Occipital lobe (tissue), 2 donors: ENCODE data around the gene MRPL20. TPM values are rescaled to one million over a fixed set of nuclear protein-coding genes. Genes with fewer than 3 reads are reported as not detected.
A peak's percentile ranks its signal among the peaks of the same experiment; 100 is the strongest.
"Not testable (repeated sequence)": the region's sequence is repeated elsewhere in the genome, so short reads cannot be mapped to it uniquely, and the experiment has no call there.

Experiments
- DNase-seq: peaks from one replicate; lab custom pipeline; 2025; lab: John Stamatoyannopoulos, UW
- total RNA-seq: library from RNA; depleted of rRNA; stranded (reverse); fragments of >200 nt; gene quantifications from one replicate; pipeline ENCODE4 v1.2.3, GENCODE V29; 2014

MRPL20 gene
- total RNA-seq, 1 donor from 2014 or later, result 50.4 TPM

- no peak for DNase-seq
Measured at GRCh38 chr1:1437033-1437903, 30.2 kb upstream of the MRPL20 start.

- no peak for DNase-seq
Measured at GRCh38 chr1:1436630-1437032, 29.5 kb upstream of the MRPL20 start.

- DNase-seq, result no peak
Measured at GRCh38 chr1:1435911-1436629, 29.0 kb upstream of the MRPL20 start.

GRCh38 chr1:1435106-1435903 lies 28.2 kb upstream of the MRPL20 start, which contains the start of gene VWA1:
TSS of gene VWA1 (plus strand) at chr1:1435690. CDS start at chr1:1435749, 59 bp downstream.
- DNase-seq, result no peak

- DNase-seq, result no peak
Measured at GRCh38 chr1:1434824-1435105, 27.7 kb upstream of the MRPL20 start.

GRCh38 chr1:1434131-1434823 lies 27.2 kb upstream of the MRPL20 start:
- DNase-seq, result peak; percentile 44

GRCh38 chr1:1433804-1434130 lies 26.7 kb upstream of the MRPL20 start:
- DNase-seq, result no peak

- peak; percentile 74 for DNase-seq
Measured at GRCh38 chr1:1432951-1433803, 26.1 kb upstream of the MRPL20 start.

- DNase-seq, result no peak
Measured at GRCh38 chr1:1432274-1432950, 25.3 kb upstream of the MRPL20 start.

GRCh38 chr1:1431845-1432273 lies 24.8 kb upstream of the MRPL20 start:
- no peak for DNase-seq

GRCh38 chr1:1430992-1431844 lies 24.1 kb upstream of the MRPL20 start:
- no peak for DNase-seq

- DNase-seq, result peak; percentile 27
Measured at GRCh38 chr1:1430114-1430982, 23.3 kb upstream of the MRPL20 start.

- no peak for DNase-seq
Measured at GRCh38 chr1:1429671-1430073, 22.6 kb upstream of the MRPL20 start.

GRCh38 chr1:1428967-1429366 lies 21.9 kb upstream of the MRPL20 start:
- DNase-seq, result not testable (repeated sequence)

GRCh38 chr1:1428174-1428573 lies 21.1 kb upstream of the MRPL20 start:
- DNase-seq, result no peak

GRCh38 chr1:1427820-1428148 lies 20.7 kb upstream of the MRPL20 start:
- DNase-seq, result no peak

- DNase-seq, result no peak
Measured at GRCh38 chr1:1427106-1427819, 20.2 kb upstream of the MRPL20 start.
